WTC11 (cell line): ENCODE results near the gene CDK8. TPM values are rescaled to one million over a fixed set of nuclear protein-coding genes. Genes with fewer than 3 reads are reported as not detected.

ENCODE experiments used
- ATAC-seq: fragments of 200-7000 bp; cut with Tn5 transposase; 2 replicates; pipeline ENCODE4 v1.10.0; 2021; ENCODE audit warnings: mild to moderate bottlenecking, moderate library complexity
- CTCF ChIA-PET: fragments of 300-600 bp; sonication (Branson Sonifier 250); formaldehyde crosslinking; loops from one replicate; lab custom pipeline; 2021; ENCODE audit warnings: antibody characterized with exemption; lab: Charles Lee
- POLR2A ChIA-PET: fragments of 350-600 bp; sonication (Branson Sonifier 250); formaldehyde crosslinking; loops from one replicate; lab custom pipeline; 2021; ENCODE audit warnings: antibody characterized with exemption; lab: Charles Lee
- DNase-seq: peaks from one replicate; pipeline ENCODE4 v3.0.0; 2021; ENCODE audit warnings: low spot score
- H3K27ac Mint-ChIP-seq: 2 replicates; pipeline ENCODE4 v1.8.0; 2021; ENCODE audit warnings: mixed read lengths
- H3K27me3 Mint-ChIP-seq: 2 replicates; pipeline ENCODE4 v1.8.0; 2021; ENCODE audit warnings: low read depth, mild to moderate bottlenecking, moderate library complexity, mixed read lengths
- H3K36me3 Mint-ChIP-seq: 2 replicates; pipeline ENCODE4 v1.8.0; 2021; ENCODE audit warnings: mixed read lengths
- H3K4me1 Mint-ChIP-seq: 2 replicates; pipeline ENCODE4 v1.8.0; 2022; ENCODE audit warnings: mixed read lengths
- H3K4me3 Mint-ChIP-seq: 2 replicates; pipeline ENCODE4 v1.8.0; 2021; ENCODE audit warnings: mild to moderate bottlenecking, moderate library complexity, mixed read lengths
- H3K9me3 Mint-ChIP-seq: 2 replicates; pipeline ENCODE4 v1.8.0; 2021; ENCODE audit warnings: mixed read lengths
- FOXK1 ChIP-seq: sonication (generic); formaldehyde crosslinking; IDR thresholded peaks from 2 replicates; pipeline ENCODE4 v1.8.0; 2022; ENCODE audit warnings: mild to moderate bottlenecking, moderate library complexity, missing genetic modification reagents
- FOXP1 ChIP-seq: sonication (generic); formaldehyde crosslinking; IDR thresholded peaks from 2 replicates; pipeline ENCODE4 v1.8.0; 2022; ENCODE audit warnings: missing genetic modification reagents, mild to moderate bottlenecking, moderate library complexity, borderline replicate concordance
- GABPB1 ChIP-seq: sonication (generic); formaldehyde crosslinking; IDR thresholded peaks from 2 replicates; pipeline ENCODE4 v1.8.1; 2023; ENCODE audit warnings: mild to moderate bottlenecking, missing genetic modification reagents
- GTF2I ChIP-seq: fragments of 250-450 bp; sonication (Bioruptor Pico); conservative IDR thresholded peaks from 2 replicates; pipeline ENCODE4 v1.4.0; 2021; ENCODE audit warnings: mild to moderate bottlenecking
- IRF2 ChIP-seq: sonication (generic); formaldehyde crosslinking; IDR thresholded peaks from 2 replicates; pipeline ENCODE4 v1.8.0; 2022; ENCODE audit warnings: low read depth, missing genetic modification reagents, borderline replicate concordance
- MYBL2 ChIP-seq: sonication (generic); formaldehyde crosslinking; IDR thresholded peaks from 2 replicates; pipeline ENCODE4 v1.8.1; 2023; ENCODE audit warnings: mild to moderate bottlenecking, moderate library complexity, missing genetic modification reagents
- NFATC4 ChIP-seq: fragments of 250-450 bp; sonication (Bioruptor Pico); IDR thresholded peaks from 2 replicates; pipeline ENCODE4 v1.9.0; 2021; ENCODE audit warnings: mild to moderate bottlenecking
- NFYB ChIP-seq: sonication (generic); formaldehyde crosslinking; conservative IDR thresholded peaks from 2 replicates; pipeline ENCODE4 v1.8.0; 2022; ENCODE audit warnings: low read depth, missing genetic modification reagents
- NR3C1 ChIP-seq: sonication (generic); formaldehyde crosslinking; conservative IDR thresholded peaks from 2 replicates; pipeline ENCODE4 v1.8.1; 2023; ENCODE audit warnings: low read depth, mild to moderate bottlenecking, missing genetic modification reagents
- SP1 ChIP-seq: sonication (generic); formaldehyde crosslinking; conservative IDR thresholded peaks from 2 replicates; pipeline ENCODE4 v1.8.1; 2022; ENCODE audit warnings: missing genetic modification reagents
- TEAD4 ChIP-seq: sonication (generic); formaldehyde crosslinking; IDR thresholded peaks from 2 replicates; pipeline ENCODE4 v1.8.0; 2022; ENCODE audit warnings: mild to moderate bottlenecking, missing genetic modification reagents
- total RNA-seq: library from RNA; stranded (reverse); gene quantifications from 3 replicates; pipeline ENCODE4 v1.2.3, GENCODE V29; 2021
- TF ChIP-seq, protein P1 (sequence below): fragments of 250-450 bp; sonication (Bioruptor Pico); IDR thresholded peaks from 2 replicates; pipeline ENCODE4 v1.9.0; 2021; ENCODE audit warnings: mild to moderate bottlenecking, borderline replicate concordance
- TF ChIP-seq, protein P2 (sequence below): sonication (generic); formaldehyde crosslinking; IDR thresholded peaks from 2 replicates; pipeline ENCODE4 v1.8.1; 2022; ENCODE audit warnings: low read depth, mild to moderate bottlenecking, moderate library complexity, missing genetic modification reagents, borderline replicate concordance
- TF ChIP-seq, protein P3 (sequence below): sonication (generic); formaldehyde crosslinking; IDR thresholded peaks from 2 replicates; pipeline ENCODE4 v1.8.1; 2023; ENCODE audit warnings: mild to moderate bottlenecking, missing genetic modification reagents
- TF ChIP-seq, protein P4 (sequence below): sonication (generic); formaldehyde crosslinking; IDR thresholded peaks from 2 replicates; pipeline ENCODE4 v1.8.0; 2022; ENCODE audit warnings: missing genetic modification reagents
- TF ChIP-seq, protein P5 (sequence below): sonication (generic); formaldehyde crosslinking; IDR thresholded peaks from 2 replicates; pipeline ENCODE4 v1.8.1; 2023; ENCODE audit warnings: mild to moderate bottlenecking, missing genetic modification reagents, moderate library complexity

CDK8 gene
- total RNA-seq, 1 experiment from 2014 or later, result 21.4 TPM

DNA sequence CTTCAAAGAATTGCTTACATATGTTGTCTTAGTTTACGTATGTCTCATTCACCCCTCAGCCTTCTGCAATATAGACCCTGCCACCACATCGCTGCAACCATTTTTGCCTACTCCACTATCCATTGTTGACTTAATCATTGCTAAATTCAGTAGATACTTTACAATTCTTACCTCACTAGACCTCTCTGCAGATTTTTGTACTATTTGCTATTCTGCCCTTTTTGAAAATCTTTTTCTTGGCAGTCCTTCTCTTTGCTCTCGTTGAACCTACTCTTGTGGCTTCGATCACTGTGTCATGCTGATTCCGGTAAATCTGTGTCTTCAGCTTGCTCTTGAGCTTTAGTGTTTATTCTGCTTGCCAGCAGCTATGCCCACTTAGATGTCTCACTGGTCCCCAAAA is 81.2 kb downstream of the CDK8 start (continued):
- TF ChIP-seq, protein P1, sequence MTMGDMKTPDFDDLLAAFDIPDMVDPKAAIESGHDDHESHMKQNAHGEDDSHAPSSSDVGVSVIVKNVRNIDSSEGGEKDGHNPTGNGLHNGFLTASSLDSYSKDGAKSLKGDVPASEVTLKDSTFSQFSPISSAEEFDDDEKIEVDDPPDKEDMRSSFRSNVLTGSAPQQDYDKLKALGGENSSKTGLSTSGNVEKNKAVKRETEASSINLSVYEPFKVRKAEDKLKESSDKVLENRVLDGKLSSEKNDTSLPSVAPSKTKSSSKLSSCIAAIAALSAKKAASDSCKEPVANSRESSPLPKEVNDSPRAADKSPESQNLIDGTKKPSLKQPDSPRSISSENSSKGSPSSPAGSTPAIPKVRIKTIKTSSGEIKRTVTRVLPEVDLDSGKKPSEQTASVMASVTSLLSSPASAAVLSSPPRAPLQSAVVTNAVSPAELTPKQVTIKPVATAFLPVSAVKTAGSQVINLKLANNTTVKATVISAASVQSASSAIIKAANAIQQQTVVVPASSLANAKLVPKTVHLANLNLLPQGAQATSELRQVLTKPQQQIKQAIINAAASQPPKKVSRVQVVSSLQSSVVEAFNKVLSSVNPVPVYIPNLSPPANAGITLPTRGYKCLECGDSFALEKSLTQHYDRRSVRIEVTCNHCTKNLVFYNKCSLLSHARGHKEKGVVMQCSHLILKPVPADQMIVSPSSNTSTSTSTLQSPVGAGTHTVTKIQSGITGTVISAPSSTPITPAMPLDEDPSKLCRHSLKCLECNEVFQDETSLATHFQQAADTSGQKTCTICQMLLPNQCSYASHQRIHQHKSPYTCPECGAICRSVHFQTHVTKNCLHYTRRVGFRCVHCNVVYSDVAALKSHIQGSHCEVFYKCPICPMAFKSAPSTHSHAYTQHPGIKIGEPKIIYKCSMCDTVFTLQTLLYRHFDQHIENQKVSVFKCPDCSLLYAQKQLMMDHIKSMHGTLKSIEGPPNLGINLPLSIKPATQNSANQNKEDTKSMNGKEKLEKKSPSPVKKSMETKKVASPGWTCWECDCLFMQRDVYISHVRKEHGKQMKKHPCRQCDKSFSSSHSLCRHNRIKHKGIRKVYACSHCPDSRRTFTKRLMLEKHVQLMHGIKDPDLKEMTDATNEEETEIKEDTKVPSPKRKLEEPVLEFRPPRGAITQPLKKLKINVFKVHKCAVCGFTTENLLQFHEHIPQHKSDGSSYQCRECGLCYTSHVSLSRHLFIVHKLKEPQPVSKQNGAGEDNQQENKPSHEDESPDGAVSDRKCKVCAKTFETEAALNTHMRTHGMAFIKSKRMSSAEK (CRISPR knock-in tag), result no peak

DNA sequence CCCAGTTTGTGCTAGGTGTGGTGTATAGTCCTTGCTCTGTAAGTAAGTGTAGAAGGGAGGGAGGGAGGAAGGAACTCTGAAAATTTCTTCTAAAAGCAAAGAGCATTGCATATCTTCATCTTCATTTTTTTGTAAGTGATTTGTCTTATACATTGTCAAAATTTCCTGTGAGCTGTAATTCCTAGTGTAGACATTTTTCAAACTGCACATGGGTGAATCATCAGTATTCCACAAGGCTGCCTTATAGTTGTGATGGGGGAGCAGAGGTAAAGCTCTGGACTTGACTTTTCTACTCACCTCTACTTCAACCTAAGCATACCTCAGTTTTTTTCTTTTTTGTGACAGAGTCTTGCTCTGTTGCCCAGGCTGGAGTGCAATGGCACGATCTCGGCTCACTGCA is 86.9 kb downstream of the CDK8 start:
- no peaks in the 10 kb centered on the region for H3K27me3 Mint-ChIP-seq
- no peaks in the 10 kb centered on the region for H3K4me1 Mint-ChIP-seq
- H3K9me3 Mint-ChIP-seq, result no peaks in the 10 kb centered on the region
- ChIA-PET CTCF (no interaction called here), POLR2A (no interaction called here)
- H3K27ac Mint-ChIP-seq, result no peak overlapping the region
- H3K36me3 Mint-ChIP-seq, result peaks cover 3% of the 10 kb centered on the region; the same call in 1 of the 2 replicates
- DNase-seq, result no peak
- TF ChIP-seq, protein P2, sequence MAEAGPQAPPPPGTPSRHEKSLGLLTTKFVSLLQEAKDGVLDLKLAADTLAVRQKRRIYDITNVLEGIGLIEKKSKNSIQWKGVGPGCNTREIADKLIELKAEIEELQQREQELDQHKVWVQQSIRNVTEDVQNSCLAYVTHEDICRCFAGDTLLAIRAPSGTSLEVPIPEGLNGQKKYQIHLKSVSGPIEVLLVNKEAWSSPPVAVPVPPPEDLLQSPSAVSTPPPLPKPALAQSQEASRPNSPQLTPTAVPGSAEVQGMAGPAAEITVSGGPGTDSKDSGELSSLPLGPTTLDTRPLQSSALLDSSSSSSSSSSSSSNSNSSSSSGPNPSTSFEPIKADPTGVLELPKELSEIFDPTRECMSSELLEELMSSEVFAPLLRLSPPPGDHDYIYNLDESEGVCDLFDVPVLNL (CRISPR knock-in tag), result no peak
- TF ChIP-seq NR3C1 (CRISPR knock-in tag), result no peak
- TF ChIP-seq GABPB1 (CRISPR knock-in tag), result no peak
- TF ChIP-seq NFATC4, result no peak
- TF ChIP-seq SP1, result no peak
- TF ChIP-seq MYBL2, result no peak
- TF ChIP-seq GTF2I (CRISPR knock-in tag), result no peak
- no peak for TF ChIP-seq IRF2
- TF ChIP-seq NFYB (CRISPR knock-in tag), result no peak
- no peak for TF ChIP-seq FOXK1 (CRISPR knock-in tag)
- TF ChIP-seq TEAD4 (CRISPR knock-in tag), result no peak
- no peak for TF ChIP-seq FOXP1 (CRISPR knock-in tag)
- TF ChIP-seq, protein P3, sequence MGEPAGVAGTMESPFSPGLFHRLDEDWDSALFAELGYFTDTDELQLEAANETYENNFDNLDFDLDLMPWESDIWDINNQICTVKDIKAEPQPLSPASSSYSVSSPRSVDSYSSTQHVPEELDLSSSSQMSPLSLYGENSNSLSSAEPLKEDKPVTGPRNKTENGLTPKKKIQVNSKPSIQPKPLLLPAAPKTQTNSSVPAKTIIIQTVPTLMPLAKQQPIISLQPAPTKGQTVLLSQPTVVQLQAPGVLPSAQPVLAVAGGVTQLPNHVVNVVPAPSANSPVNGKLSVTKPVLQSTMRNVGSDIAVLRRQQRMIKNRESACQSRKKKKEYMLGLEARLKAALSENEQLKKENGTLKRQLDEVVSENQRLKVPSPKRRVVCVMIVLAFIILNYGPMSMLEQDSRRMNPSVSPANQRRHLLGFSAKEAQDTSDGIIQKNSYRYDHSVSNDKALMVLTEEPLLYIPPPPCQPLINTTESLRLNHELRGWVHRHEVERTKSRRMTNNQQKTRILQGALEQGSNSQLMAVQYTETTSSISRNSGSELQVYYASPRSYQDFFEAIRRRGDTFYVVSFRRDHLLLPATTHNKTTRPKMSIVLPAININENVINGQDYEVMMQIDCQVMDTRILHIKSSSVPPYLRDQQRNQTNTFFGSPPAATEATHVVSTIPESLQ (CRISPR knock-in tag), result no peak
- H3K4me3 Mint-ChIP-seq, result no peak overlapping the region
- no peak for ATAC-seq

DNA sequence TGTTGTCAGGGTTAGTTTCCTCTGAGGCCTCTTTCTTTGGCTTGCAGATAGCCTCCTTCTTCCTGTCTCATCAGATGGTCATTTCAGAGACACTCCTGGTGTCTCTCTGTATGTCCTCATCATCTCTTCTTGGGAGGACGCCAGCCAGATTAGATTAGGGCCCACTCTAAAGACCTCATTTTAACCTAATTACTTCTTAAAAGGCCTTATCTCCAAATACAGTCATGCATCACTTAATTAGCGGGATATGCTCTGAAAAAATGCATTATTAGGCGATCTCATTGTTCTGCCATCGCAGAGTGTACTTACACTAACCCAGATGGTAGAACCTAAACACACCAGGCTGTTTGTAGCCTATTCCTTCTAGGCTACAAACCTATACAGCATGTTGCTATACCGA is 89.0 kb downstream of the CDK8 start:
- Mint-ChIP-seq H3K36me3 (peaks cover 3% of the 10 kb centered on the region; the same call in 1 of the 2 replicates), H3K27me3 (no peaks in the 10 kb centered on the region), H3K4me1 (no peaks in the 10 kb centered on the region), H3K27ac (no peak overlapping the region), H3K4me3 (no peak overlapping the region), H3K9me3 (no peaks in the 10 kb centered on the region)
- TF ChIP-seq, protein P4, sequence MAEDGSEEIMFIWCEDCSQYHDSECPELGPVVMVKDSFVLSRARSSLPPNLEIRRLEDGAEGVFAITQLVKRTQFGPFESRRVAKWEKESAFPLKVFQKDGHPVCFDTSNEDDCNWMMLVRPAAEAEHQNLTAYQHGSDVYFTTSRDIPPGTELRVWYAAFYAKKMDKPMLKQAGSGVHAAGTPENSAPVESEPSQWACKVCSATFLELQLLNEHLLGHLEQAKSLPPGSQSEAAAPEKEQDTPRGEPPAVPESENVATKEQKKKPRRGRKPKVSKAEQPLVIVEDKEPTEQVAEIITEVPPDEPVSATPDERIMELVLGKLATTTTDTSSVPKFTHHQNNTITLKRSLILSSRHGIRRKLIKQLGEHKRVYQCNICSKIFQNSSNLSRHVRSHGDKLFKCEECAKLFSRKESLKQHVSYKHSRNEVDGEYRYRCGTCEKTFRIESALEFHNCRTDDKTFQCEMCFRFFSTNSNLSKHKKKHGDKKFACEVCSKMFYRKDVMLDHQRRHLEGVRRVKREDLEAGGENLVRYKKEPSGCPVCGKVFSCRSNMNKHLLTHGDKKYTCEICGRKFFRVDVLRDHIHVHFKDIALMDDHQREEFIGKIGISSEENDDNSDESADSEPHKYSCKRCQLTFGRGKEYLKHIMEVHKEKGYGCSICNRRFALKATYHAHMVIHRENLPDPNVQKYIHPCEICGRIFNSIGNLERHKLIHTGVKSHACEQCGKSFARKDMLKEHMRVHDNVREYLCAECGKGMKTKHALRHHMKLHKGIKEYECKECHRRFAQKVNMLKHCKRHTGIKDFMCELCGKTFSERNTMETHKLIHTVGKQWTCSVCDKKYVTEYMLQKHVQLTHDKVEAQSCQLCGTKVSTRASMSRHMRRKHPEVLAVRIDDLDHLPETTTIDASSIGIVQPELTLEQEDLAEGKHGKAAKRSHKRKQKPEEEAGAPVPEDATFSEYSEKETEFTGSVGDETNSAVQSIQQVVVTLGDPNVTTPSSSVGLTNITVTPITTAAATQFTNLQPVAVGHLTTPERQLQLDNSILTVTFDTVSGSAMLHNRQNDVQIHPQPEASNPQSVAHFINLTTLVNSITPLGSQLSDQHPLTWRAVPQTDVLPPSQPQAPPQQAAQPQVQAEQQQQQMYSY (CRISPR knock-in tag), result no peak
- TF ChIP-seq, protein P5, sequence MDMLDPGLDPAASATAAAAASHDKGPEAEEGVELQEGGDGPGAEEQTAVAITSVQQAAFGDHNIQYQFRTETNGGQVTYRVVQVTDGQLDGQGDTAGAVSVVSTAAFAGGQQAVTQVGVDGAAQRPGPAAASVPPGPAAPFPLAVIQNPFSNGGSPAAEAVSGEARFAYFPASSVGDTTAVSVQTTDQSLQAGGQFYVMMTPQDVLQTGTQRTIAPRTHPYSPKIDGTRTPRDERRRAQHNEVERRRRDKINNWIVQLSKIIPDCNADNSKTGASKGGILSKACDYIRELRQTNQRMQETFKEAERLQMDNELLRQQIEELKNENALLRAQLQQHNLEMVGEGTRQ (CRISPR knock-in tag), result no peak
- ATAC-seq, result no peak
- ChIA-PET CTCF (no interaction called here), POLR2A (no interaction called here)
- DNase-seq, result no peak
